NT2/D1 (cell line): Measurements from ENCODE around the gene UBAC1.

Source experiments
- SUZ12 ChIP-seq: IDR thresholded peaks from 2 replicates; pipeline ENCODE4 v1.6.1; 2011; ENCODE audit not compliant: insufficient read length, insufficient read depth; ENCODE audit errors: extremely low read depth
- YY1 ChIP-seq: IDR thresholded peaks from 2 replicates; pipeline ENCODE4 v1.6.1; 2011; ENCODE audit not compliant: insufficient read length, insufficient read depth
- ZNF274 ChIP-seq: IDR thresholded peaks from 2 replicates; pipeline ENCODE4 v1.6.1; 2011; ENCODE audit warnings: mild to moderate bottlenecking, low read depth, low read length

GRCh38 chr9:135929656-135930445, 31.3 kb downstream of the UBAC1 start:
- TF ChIP-seq SUZ12: no peak
- no peak for TF ChIP-seq YY1
- TF ChIP-seq ZNF274: no peak
